ENCODE results near the gene ZNF709.
"Not testable (repeated sequence)": the region's sequence is repeated elsewhere in the genome, so short reads cannot be mapped to it uniquely, and the experiment has no call there.

The ZNF709 gene

GRCh38 chr19:12484371-12485051 is at the start of gene ZNF709:
Gene ZNF709, minus strand, starts transcription at chr19:12484816. Its CDS starts 159 bp downstream, at chr19:12484657.
- DNase-seq (ENCODE audit: low read depth) = peak; percentile 85

- DNase-seq (ENCODE audit: low read depth) = peak; percentile 35
Observed at GRCh38 chr19:12527034-12527836, 42.6 kb upstream of the ZNF709 start.

- no peak for DNase-seq (ENCODE audit: low read depth)
Observed at GRCh38 chr19:12526542-12526941, 41.9 kb upstream of the ZNF709 start.

- no peak for DNase-seq (ENCODE audit: low read depth)
Observed at GRCh38 chr19:12521996-12522395, 37.4 kb upstream of the ZNF709 start.

- no peak for DNase-seq (ENCODE audit: low read depth)
Observed at GRCh38 chr19:12513531-12514061, 29.0 kb upstream of the ZNF709 start.

- DNase-seq (ENCODE audit: low read depth) = no peak
Observed at GRCh38 chr19:12497032-12497431, 12.4 kb upstream of the ZNF709 start.

- DNase-seq (ENCODE audit: low read depth) = no peak
Observed at GRCh38 chr19:12496480-12496879, 11.9 kb upstream of the ZNF709 start.

GRCh38 chr19:12495002-12495802 is 10.6 kb upstream of the ZNF709 start:
- DNase-seq (ENCODE audit: low read depth) = peak; percentile 91

- DNase-seq (ENCODE audit: low read depth) = no peak
Observed at GRCh38 chr19:12494260-12494860, 9.7 kb upstream of the ZNF709 start.

- not testable (repeated sequence) for DNase-seq (ENCODE audit: low read depth)
Observed at GRCh38 chr19:12486265-12486783, 1.7 kb upstream of the ZNF709 start.

GRCh38 chr19:12485571-12485970 is 955 bp upstream of the ZNF709 start:
- DNase-seq (ENCODE audit: low read depth) = no peak

- DNase-seq (ENCODE audit: low read depth) = no peak
Observed at GRCh38 chr19:12485052-12485416, 418 bp upstream of the ZNF709 start.

GRCh38 chr19:12484011-12484370 is 625 bp downstream of the ZNF709 start:
- DNase-seq (ENCODE audit: low read depth) = no peak

- DNase-seq (ENCODE audit: low read depth) = peak; percentile 16
Observed at GRCh38 chr19:12482509-12482886, 2.1 kb downstream of the ZNF709 start.

- no peak for DNase-seq (ENCODE audit: low read depth)
Observed at GRCh38 chr19:12481781-12482508, 2.7 kb downstream of the ZNF709 start.

GRCh38 chr19:12478234-12478941 is 6.2 kb downstream of the ZNF709 start:
- no peak for DNase-seq (ENCODE audit: low read depth)

- not testable (repeated sequence) for DNase-seq (ENCODE audit: low read depth)
Observed at GRCh38 chr19:12467651-12468050, 17.0 kb downstream of the ZNF709 start.

- peak; percentile 1 for DNase-seq (ENCODE audit: low read depth)
Observed at GRCh38 chr19:12465211-12465610, 19.4 kb downstream of the ZNF709 start.

- DNase-seq (ENCODE audit: low read depth) = no peak
Observed at GRCh38 chr19:12464769-12465168, 19.8 kb downstream of the ZNF709 start.

GRCh38 chr19:12464139-12464538 is 20.5 kb downstream of the ZNF709 start:
- DNase-seq (ENCODE audit: low read depth) = not testable (repeated sequence)

All from EH (cell line).